HG03039 (cell line): ENCODE measurements around the gene SCN4A.
"Not testable (repeated sequence)": the region's sequence is repeated elsewhere in the genome, so short reads cannot be mapped to it uniquely, and the experiment has no call there.

ENCODE experiments used
- ATAC-seq: cut with Tn5 transposase; IDR thresholded peaks from one replicate; pipeline ENCODE4 v1.9.1; 2021; ENCODE audit warnings: mild to moderate bottlenecking, moderate library complexity; ENCODE audit not compliant: unreplicated experiment

SCN4A gene

DNA sequence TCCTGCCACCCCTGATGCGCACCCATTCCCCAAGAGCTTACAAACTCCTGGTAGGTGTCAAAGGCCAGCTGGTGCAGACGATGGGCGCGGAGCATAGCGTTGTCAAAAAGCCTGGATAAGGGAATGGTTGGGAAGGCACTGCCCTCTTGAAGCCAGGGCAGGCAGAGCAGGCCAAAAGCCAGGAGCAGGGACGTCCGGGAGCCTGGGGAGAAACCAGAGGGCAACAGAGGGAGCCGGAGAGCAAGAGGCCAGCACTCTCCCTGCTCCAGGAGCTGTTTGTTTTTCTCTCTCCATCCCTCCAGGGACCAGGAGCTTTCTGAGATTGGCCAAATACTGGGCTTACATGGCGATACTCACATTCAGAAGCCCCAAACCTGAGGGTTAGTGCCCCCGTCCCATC lies 54.4 kb downstream of the SCN4A start:
- ATAC-seq: no peak

DNA sequence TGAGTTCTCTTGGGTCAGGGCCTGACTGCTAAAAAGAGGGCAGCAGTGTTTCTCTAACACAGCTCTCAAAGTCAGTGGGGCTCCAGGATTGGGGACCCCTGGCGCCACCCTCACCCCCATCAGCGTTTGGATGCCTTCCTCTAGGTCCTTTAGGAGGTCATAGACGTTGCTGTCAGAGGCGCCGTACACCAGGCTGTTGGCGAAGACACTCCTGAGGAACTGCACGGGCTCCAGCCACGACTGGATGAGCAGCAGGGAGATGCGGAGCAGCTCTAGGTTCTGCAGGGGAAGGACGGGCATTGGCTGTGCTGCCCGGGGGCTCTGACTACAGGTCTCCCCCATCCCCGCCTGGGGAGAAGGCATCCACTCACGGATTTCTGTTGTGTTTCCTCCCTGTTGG lies 55.1 kb downstream of the SCN4A start:
- no peak for ATAC-seq

DNA sequence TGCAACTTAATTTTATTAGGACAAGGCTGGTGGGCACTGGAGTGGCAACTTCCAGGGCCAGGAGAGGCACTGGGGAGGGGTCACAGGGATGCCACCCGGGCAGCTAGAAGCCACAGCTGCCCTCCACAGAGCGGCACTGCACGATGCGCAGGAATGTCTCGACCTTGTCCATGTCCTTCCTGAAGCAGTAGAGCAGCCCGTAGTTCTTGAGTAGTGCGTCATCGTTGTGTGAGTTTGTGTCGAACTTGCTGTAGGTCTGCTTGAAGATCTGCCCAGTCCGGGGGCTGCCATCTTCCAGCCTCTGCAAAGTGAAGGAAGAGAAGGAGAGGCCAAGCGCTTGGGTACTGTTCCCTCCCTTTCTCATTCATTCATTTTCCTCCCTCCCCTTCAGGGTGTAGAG lies 55.5 kb downstream of the SCN4A start:
- ATAC-seq: not testable (repeated sequence)

DNA sequence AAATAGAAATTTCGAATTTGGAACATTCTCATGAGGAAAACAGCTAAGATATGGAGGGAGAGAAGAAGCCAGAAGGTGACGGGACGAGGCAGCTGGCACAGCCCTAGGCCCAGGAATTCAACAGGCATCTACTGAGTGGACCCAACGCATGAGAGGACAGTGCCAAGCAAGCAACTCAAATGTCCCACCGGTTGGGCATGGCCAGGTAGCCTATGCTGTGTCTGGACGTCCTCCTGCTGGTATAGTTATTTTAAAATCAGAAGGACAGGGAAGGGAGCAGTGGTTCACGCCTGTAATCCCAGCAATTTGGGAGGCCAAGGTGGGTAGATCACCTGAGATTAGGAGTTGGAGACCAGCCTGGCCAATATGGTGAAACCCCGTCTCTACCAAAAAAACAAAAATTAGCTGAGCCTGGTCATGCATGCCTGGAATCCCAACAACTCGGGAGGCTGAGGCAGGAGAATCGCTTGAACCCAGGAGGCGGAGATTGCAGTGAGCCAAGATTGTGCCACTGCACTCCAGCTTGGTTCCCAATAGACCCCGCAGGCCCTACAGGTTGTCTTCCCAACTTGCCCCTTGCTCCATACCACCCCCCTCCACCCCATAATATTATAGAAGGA lies 56.0 kb downstream of the SCN4A start:
- ATAC-seq: no peak

DNA sequence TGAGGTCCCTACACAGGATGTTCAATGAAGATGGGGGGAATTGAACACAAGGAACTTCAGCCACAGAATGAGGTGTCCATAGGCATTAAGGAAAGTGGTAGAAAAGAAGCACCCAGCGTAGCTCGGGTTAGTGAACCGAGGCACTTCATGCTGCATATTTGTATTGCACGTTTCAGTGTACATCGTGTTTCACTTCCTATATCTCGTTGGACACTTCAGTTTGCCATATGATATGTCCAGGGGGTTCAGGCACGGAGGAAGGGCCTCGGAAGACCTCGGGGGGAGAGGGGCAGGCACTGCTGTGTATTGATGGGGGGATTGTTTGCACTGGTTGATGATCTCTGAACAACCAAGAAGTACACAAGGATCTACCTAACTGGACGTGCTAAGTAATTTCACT lies 57.0 kb downstream of the SCN4A start:
- ATAC-seq: not testable (repeated sequence)

DNA sequence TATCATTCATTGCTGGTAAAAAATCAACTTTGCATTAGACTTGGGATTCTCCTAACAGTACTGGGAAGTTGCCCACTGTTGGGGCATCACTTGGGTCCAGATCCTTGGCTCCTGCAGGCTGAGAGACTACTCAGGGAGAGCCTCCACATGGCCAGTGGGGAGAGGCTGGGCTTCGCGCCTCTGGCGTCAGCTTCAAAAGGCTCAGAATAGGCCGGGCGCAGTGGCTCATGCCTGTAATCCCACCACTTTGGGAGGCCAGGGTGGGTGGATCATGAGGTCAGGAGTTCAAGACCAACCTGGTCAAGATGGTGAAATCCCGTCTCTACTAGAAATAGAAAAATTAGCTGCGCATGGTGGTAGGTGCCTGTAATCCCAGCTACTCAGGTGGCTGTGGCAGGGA lies 58.2 kb downstream of the SCN4A start:
- ATAC-seq: no peak

DNA sequence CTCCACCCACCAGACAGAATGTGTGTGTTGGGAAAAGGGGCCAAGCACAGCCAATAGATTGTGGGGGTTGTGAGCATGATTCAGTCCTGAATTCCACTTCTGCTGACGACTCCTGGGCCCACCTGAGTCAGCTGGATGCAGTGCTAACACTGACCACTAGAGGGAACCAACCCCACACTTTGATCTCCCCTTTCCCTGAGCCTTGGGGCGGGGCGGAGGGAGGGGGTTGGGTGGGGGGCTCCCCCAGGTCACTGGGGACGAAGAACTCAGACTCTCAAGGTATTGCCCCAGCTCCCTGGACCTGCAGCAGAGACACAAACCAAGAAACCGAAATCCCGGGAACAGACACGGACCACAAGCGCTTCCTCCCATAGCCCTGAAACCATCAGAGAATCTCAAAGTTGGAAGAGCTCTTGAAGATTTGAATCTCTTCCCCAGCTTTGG lies 61.0 kb downstream of the SCN4A start:
- no peak for ATAC-seq

DNA sequence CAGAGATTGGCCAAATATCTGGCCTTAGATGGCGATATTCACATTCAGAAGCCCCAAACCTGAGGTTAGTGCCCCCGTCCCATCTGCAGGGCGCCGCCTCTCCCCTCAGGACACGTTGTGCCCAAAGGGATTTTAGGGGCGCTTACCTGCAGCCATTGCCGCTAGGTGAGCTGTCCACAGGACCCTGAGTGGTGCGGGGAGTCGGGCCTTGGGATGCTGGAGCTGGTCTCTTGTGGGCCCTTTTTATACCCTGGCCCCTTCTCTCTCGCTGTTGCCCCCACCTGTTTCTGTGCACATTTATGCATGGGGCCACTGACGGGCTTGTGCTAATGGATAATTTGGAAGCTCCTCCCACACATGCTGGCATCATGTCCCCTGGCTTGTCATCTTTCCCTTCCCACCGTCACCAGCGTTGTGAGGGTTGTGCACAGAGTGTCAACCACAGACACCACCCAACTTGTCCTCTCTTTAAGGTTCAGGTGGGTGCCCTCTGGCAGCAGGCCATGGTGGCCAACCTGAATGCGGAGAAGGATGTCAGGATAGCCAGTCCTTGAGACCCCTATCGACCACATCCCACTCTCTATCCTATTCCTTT lies 61.6 kb downstream of the SCN4A start, which contains the start of gene CSHL1:
Gene CSHL1 (minus strand): TSS at position 218 of the 595 bp plus-strand sequence. CDS start 62 bp downstream, at position 156.
- ATAC-seq: no peak

DNA sequence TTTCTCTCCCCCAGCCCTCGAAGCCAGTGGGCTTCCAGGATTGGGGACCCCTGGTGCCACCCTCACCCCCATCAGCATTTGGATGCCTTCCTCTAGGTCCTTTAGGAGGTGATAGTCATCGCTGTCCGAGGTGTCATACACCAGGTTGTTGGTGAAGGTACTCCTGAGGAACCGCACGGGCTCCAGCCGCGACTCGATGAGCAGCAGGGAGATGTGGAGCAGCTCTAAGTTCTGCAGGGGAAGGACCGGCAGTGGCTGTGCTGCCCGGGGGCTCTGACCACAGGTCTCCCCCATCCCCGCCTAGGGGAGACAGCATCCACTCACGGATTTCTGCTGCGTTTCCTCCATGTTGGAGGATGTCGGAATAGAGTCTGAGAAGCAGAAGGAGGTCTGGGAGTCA lies 62.6 kb downstream of the SCN4A start:
- no peak for ATAC-seq

DNA sequence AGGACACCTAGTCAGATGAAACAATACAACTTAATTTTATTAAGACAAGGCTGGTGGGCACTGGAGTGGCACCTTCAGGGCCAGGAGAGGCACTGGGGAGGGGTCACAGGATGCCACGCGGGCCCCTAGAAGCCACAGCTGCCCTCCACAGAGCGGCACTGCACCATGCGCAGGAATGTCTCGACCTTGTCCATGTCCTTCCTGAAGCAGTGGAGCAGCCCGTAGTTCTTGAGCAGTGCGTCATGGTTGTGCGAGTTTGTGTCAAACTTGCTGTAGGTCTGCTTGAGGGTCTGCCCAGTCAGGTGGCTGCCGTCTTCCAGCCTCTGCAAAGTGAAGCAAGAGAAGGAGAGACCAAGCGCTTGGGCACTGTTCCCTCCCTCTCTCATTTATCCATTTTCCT lies 63.1 kb downstream of the SCN4A start:
- ATAC-seq: not testable (repeated sequence)

DNA sequence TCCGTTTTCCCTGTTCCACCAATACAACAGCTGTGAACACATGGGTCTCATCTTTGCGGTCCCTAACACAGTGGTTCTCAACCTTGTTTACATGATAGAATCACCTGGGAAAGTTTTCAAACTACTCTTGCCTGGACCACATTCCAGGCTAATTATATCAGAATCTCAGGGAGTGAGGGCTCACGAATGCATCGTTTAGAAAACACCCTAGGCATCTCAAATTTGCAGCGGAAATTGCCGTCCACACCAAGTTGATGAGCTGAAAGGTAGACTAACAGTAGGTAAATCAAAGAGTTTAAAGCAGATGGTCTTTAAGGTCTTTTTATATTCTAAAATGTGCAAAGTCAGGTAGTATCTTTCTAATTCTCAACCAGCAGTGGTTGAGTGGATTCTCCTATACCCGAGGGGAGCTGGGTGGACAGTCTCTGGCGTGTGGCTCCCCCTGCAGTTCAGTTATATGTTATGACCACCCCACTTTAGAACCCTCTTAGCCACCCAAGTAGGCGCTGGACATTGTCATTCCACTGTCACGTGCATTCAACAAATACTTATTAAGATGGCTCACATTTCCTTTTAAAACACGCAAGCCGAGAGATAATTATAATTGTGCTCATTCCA lies 65.4 kb downstream of the SCN4A start:
- not testable (repeated sequence) for ATAC-seq

DNA sequence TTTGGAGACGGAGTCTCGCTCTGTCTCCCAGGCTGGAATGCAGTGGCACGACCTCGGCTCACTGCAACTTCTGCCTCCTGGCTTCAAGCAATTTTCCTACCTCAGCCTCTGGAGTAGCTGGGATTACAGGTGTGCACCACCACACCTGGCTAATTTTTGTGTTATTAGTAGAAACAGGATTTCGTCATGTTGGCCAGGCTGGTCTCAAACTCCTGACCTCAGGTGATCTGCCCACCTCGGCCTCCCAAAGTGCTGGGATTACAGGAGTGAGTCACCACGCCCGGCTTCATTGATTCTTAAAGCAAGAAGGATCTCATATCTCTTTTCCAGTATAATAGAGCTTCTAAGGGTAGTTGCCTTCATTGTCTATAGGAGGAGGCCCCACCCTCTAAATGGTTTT lies 67.9 kb downstream of the SCN4A start:
- not testable (repeated sequence) for ATAC-seq

DNA sequence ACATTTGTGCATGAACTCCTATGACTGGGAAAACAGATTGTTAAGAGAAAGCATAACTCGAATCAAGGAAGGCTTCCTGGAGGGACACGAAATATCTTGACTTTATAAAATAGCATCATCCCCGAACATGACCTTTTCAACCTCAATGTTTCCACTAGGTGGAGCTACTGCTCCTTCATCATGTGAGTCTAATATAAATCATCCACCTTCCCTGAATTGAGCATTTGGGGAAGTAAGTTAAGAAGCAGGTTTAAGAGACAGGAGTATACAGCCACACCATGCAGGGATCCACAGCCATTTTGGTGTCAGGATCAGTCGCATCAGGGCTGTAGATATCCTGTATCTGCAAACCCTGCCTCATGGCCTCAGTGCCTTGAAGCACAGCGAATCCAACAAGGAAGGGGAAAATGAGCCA lies 68.9 kb downstream of the SCN4A start:
- not testable (repeated sequence) for ATAC-seq

DNA sequence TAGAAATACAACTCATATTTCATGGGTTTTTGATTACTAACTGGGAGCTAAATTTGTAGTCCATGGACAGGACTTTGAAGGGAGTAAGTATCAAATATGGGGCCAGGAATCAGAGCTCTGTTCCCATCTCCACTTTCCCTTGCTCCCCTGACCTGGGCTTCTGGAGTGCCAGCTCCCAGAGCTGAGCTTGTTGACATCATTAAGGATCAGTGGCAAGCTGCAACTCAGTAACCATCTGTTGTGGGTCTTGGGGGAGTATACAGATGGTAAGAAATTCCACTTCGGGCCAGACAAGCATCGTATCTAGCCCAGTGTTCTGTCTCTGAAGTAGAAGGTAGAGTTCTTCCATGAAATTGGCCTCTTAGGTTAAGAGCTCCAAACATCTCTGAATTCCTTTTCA lies 70.7 kb downstream of the SCN4A start:
- ATAC-seq: not testable (repeated sequence)

DNA sequence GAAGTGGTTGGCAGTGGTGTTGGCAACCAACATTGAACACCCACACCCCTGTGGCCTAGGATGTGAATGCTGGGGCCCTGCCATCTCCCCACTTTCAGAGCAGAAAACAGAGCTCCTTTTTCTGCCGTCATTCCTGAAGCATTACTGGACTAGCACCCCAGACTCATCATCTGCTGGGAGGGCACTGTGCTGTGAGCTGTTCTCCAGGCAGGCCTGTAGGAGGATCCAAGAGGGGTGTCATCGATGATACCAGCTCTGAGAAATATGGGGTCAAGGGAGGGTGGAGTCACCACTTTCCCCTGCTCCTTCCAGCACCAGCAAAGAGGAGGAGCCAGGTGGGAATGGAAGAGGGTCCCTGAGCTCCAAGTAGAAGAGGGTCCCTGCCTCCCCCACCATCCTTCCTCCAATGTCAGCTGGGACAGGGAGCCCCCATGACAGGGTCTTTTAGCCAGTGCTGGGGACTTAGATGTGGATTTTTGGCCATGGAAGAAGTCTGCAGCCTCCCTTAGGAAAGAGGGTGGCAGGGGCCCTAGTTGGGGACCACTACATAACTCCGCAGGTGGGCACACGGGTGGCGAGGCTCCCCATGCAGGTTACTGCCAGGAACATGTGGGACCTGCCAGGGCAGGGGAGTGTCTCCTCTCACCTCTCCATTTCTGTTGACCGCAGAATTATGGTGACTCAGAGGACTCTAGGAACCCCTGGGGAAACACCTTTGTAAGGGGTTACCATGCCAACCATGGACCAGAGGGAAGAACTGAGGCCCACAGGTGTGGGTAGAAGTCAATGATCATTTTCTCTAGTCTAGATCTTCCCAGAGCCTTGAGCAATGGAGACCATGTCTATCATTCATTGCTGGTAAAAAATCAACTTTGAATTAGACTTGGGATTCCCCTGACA lies 73.6 kb downstream of the SCN4A start:
- ATAC-seq: not testable (repeated sequence)

DNA sequence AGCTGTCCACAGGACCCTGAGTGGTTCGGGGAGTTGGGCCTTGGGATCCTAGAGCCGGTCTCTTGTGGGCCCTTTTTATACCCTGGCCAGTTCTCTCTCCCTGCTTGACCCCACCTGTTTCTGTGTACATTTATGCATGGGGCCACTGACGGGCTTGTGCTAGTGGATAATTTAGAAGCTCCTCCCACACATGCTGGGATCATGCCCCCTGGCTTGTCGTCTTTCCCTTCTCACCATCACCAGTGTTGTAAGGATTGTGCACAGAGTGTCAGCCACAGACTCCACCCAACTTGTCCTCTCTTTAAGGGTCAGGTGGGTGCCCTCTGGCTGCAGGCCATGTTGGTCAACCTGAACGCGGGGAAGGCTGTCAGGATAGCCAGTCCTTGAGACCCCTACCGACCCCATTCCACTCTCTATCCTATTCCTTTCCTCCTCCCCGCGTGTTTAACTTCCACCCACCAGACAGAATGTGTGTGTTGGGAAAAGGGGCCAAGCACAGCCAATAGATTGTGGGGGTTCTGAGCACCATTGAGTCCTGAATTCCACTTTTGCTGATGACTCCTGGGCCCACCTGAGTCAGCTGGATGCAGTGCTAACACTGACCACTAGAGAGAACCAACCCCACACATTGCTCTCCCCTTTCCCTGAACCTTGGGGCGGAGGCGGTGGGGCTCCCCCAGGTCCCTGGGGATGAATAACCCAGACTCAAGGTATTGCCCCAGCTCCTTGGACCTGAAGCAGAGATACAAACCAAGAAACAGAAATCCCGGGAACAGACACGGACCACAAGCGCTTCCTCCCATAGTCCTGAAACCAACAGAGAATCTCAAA lies 76.0 kb downstream of the SCN4A start, which contains the start of gene CSH1:
Gene CSH1 (minus strand): TSS at position 51 of the 831 bp plus-strand sequence. CDS start 63 bp downstream, outside the sequence.
- not testable (repeated sequence) for ATAC-seq

DNA sequence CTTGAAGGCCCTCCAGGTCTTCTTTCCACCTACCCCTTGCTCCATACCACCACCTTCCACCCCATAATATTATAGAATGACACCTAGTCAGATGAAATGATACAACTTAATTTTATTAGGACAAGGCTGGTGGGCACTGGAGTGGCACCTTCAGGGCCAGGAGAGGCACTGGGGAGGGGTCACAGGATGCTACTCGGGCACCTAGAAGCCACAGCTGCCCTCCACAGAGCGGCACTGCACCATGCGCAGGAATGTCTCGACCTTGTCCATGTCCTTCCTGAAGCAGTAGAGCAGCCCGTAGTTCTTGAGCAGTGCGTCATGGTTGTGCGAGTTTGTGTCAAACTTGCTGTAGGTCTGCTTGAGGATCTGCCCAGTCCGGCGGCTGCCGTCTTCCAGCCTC lies 77.9 kb downstream of the SCN4A start:
- not testable (repeated sequence) for ATAC-seq

DNA sequence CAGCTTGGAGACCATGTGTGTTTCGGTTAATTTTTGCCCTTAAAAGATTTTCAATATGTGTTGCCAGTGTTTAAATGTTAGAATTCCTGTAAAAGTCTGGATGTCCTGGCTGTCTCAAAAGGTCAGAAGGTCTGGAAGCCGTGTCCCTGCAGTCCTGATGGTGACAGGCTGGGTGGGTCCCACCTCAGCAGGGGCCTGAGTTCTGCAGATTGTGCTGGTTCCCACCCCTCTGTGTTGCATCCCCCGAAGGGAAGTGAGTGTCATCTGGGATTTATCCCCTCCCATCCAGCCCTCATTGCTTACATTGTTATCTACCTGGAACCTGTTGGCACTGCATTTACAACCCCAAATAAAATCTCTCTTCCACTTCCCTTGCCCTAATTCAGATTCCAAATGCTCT lies 78.7 kb downstream of the SCN4A start:
- not testable (repeated sequence) for ATAC-seq

DNA sequence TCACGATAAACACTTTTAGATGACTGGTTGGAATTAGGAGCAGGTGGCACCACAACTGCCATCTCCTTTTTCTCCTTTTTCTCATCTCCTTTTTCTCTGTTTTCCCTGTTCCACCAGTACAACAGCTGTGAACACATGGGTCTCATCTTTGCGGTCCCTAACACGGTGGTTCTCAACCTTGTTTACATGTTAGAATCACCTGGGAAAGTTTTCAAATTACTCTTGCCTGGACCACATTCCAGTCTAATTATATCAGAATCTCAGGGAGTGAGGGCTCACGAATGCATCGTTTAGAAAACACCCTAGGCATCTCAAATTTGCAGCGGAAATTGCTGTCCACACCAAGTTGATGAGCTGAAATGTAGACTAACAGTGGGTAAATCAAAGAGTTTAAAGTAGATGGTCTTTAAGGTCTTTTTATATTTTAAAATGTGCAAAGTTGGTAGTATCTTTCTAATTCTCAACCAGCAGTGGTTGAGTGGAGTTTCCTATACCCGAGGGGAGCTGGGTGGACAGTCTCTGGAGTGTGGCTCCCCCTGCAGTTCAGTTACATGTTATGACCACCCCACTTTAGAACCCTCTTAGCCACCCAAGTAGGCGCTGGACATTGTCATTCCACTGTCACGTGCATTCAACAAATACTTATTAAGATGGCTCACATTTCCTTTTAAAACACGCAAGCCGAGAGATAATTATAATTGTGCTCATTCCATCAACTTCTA lies 80.2 kb downstream of the SCN4A start:
- ATAC-seq: not testable (repeated sequence)
